Testis (tissue), 3 donors: ENCODE results near the gene TOM1L2. TPM values are rescaled to one million over a fixed set of nuclear protein-coding genes. Genes with fewer than 3 reads are reported as not detected.

Experiments
- DNase-seq: peaks from one replicate; pipeline ENCODE4 v3.0.0-alpha.2; 2019
- H3K27ac ChIP-seq, 2 donors: fragments of 200-600 bp; sonication (generic); one replicate each; pipeline ENCODE4 v1.5.1; 2019
- H3K27me3 ChIP-seq: fragments of 200-600 bp; sonication (generic); one replicate; pipeline ENCODE4 v1.5.1; 2019
- H3K36me3 ChIP-seq: fragments of 200-600 bp; sonication (generic); one replicate; pipeline ENCODE4 v1.5.1; 2017; ENCODE audit warnings: low read depth; ENCODE audit errors: missing control alignments
- H3K4me1 ChIP-seq: fragments of 200-600 bp; sonication (generic); one replicate; pipeline ENCODE4 v1.5.1; 2019
- H3K4me3 ChIP-seq, 2 donors: fragments of 200-600 bp; sonication (generic); one replicate each; pipeline ENCODE4 v1.5.1; 2017 to 2019
- H3K9me3 ChIP-seq: fragments of 200-600 bp; sonication (generic); one replicate; pipeline ENCODE4 v1.5.1; 2017
- CTCF ChIP-seq, 3 experiments: fragments of 450-650 bp in 2 of 3; fragments of 200-600 bp in 1 of 3; sonication (generic) in 1 of 3; IDR thresholded peaks; one replicate each; pipeline ENCODE4 v1.5.1; 2016 to 2019; ENCODE audit warnings: antibody characterized with exemption in 3 of 3, mild to moderate bottlenecking in 2 of 3, moderate library complexity in 1 of 3
- POLR2A ChIP-seq: fragments of 450-650 bp; IDR thresholded peaks from one replicate; pipeline ENCODE4 v1.6.1; 2017; ENCODE audit warnings: antibody characterized with exemption, mild to moderate bottlenecking, moderate library complexity
- WGBS, 2 donors: methylation state at CpG; one replicate each; pipeline ENCODE4 v1.1.5; 2018; 5-methylcytosine and 5-hydroxymethylcytosine counted together
- intact Hi-C: fragments of 100-400 bp; cut with DNase I; formaldehyde crosslinking; loops from one replicate; pipeline ENCODE4 v1.15.1; 2023; ENCODE audit warnings: low total_unique reads
- polyA plus RNA-seq: library from polyadenylated mRNA; stranded (reverse); fragments of 350-450 nt; fragmentation: Illumina TruSeq; extraction: RNeasy Lipid Tissue Mini Kit (QIAGEN cat#74804); gene quantifications from one replicate; pipeline ENCODE4 v1.2.3, GENCODE V29; 2014; ENCODE audit warnings: low read depth, low replicate concordance; ENCODE audit not compliant: insufficient read depth
- total RNA-seq, 2 donors: library from RNA; depleted of rRNA; stranded (reverse); fragments of >200 nt; gene quantifications; one replicate each; pipeline ENCODE4 v1.2.3, GENCODE V29; 2016

Gene TOM1L2
- total and polyA plus RNA-seq, 3 donors from 2014 or later: 92.4 to 221 (median 218) TPM

GRCh38 chr17:17951524-17951923 is 20.7 kb downstream of the TOM1L2 start:
- H3K27me3 ChIP-seq: no peaks in the 10 kb centered on the region
- WGBS, 2 donors: 74 to 87% methylated on average over 5 of the region's 5 CpGs
- H3K4me1 ChIP-seq: peaks cover 30% of the 10 kb centered on the region
- TF ChIP-seq CTCF (IDR thresholded peaks at IDR 0.05): no peak
- no peaks in the 10 kb centered on the region for H3K9me3 ChIP-seq
- no peaks in the 10 kb centered on the region for H3K36me3 ChIP-seq
- H3K27ac ChIP-seq: no peak overlapping the region
- no peak for DNase-seq
- intact Hi-C loops: no loop called here
- H3K4me3 ChIP-seq: no peak overlapping the region

GRCh38 chr17:17950806-17951205 is 21.4 kb downstream of the TOM1L2 start:
- intact Hi-C loops: no loop called here
- Histone ChIP-seq H3K27me3 (no peaks in the 10 kb centered on the region), H3K36me3 (no peaks in the 10 kb centered on the region), H3K27ac (no peak overlapping the region), H3K9me3 (no peaks in the 10 kb centered on the region), H3K4me3 (no peak overlapping the region), H3K4me1 (peaks cover 30% of the 10 kb centered on the region)
- no peak for TF ChIP-seq POLR2A
- TF ChIP-seq CTCF (IDR thresholded peaks at IDR 0.05): no peak
- no peak for DNase-seq
- 95 to 100% methylated on average over 1 of the region's 1 CpG for WGBS, 2 donors

DNA sequence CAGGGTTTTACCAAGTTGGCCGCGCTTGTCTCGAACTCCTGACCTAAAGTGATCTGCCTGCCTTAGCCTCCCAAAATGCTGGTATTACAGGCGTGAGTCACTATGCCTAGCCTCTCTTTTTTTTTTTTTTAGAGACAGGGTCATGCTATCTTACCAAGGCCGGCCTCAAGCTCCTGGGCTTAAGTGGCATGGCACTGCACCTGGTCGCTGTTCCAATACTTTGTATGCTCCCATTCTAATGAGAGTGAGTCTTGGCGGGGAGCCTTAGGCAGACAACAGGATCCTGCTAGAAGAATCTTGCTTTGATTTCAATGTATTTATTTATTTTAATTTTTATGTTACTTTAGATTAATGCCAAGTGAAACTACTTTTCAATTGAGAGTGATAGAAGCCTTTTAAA is 21.9 kb downstream of the TOM1L2 start:
- 95 to 96% methylated on average over 7 of the region's 7 CpGs for WGBS, 2 donors
- intact Hi-C loops: no loop called here
- H3K36me3 ChIP-seq: no peaks in the 10 kb centered on the region
- no peak overlapping the region for H3K27ac ChIP-seq
- no peaks in the 10 kb centered on the region for H3K27me3 ChIP-seq
- no peak overlapping the region for H3K4me3 ChIP-seq
- H3K4me1 ChIP-seq: peaks cover 30% of the 10 kb centered on the region
- no peaks in the 10 kb centered on the region for H3K9me3 ChIP-seq
- no peak for DNase-seq
- TF ChIP-seq POLR2A (no peak), CTCF (IDR thresholded peaks at IDR 0.05) (no peak)

DNA sequence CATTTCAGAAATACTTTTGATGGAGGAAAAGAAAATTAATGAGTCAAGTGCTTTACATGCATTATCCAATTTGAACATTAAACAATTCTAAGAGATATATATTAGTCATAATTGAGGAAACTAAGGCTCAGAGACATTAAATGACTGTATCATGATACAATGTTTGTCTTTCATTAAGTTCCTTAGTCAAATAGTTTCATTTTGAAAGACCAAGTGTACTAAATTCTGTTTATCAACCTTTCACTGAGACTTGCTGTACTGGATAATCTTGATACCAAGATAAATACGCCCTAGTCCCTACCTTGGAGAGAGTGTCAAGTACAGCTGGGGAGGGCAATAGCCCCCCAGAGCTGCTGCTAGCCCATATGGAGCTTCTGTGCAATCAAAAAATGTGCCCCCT is 24.2 kb downstream of the TOM1L2 start:
- Histone ChIP-seq H3K4me1 (peaks cover 49% of the 10 kb centered on the region), H3K27ac (peak overlapping the region in 1 of 2 donors; percentile 48), H3K9me3 (no peaks in the 10 kb centered on the region), H3K4me3 (no peak overlapping the region), H3K27me3 (no peaks in the 10 kb centered on the region), H3K36me3 (no peaks in the 10 kb centered on the region)
- 44 to 45% methylated on average over 1 of the region's 1 CpG for WGBS, 2 donors
- intact Hi-C loops: no loop called here
- no peak for DNase-seq
- TF ChIP-seq POLR2A (no peak), CTCF (IDR thresholded peaks at IDR 0.05) (no peak)

GRCh38 chr17:17947309-17947708 is 24.9 kb downstream of the TOM1L2 start:
- no peaks in the 10 kb centered on the region for H3K9me3 ChIP-seq
- H3K36me3 ChIP-seq: no peaks in the 10 kb centered on the region
- no peak for TF ChIP-seq POLR2A
- no peak for TF ChIP-seq CTCF (IDR thresholded peaks at IDR 0.05)
- no peak for DNase-seq
- H3K27me3 ChIP-seq: no peaks in the 10 kb centered on the region
- 57 to 73% methylated on average over 5 of the region's 5 CpGs for WGBS, 2 donors
- H3K4me3 ChIP-seq: no peak overlapping the region
- intact Hi-C loops: no loop called here
- peaks cover 54% of the 10 kb centered on the region for H3K4me1 ChIP-seq
- peak overlapping the region; percentile 10 to 48 for H3K27ac ChIP-seq
